K562 (cell line): Measurements from ENCODE around the gene ZNF43. TPM values are rescaled to one million over a fixed set of nuclear protein-coding genes. Genes with fewer than 3 reads are reported as not detected.

ENCODE experiments used
- ATAC-seq: fragments of 200-7000 bp; cut with Tn5 transposase; 3 replicates; pipeline ENCODE4 v1.9.1; 2020; ENCODE audit warnings: moderate library complexity
- BruUV-seq: library from RNA; stranded (reverse); fragments of 400-500 nt; replicated peaks from 2 replicates; lab custom pipeline; 2021; lab: Mats Ljungman, UMichigan
- CTCF ChIA-PET: fragments of 300-600 bp; formaldehyde crosslinking; extraction: SDS; loops from one replicate; lab custom pipeline; 2021; ENCODE audit warnings: low intra/inter-chr PET ratio; lab: Yijun Ruan, JAX
- POLR2A ChIA-PET: fragments of 300-600, 350-650 bp; sonication (Branson Sonifier 250); formaldehyde crosslinking; extraction: SDS; loops from one replicate; lab custom pipeline; 2021; ENCODE audit warnings: antibody characterized with exemption, inconsistent platforms; lab: Yijun Ruan, JAX
- DNase-seq, 4 experiments: peaks; one replicate each; pipeline versions ENCODE4 v3.0.0 to v3.0.0-alpha.2; 2011 to 2018; ENCODE audit warnings: low spot score in 3 of 4, mixed read lengths in 3 of 4; ENCODE audit errors: extremely low read depth in 1 of 4
- FAIRE-seq: peaks from 2 replicates; lab custom pipeline; 2011; peaks lifted over from hg19 to GRCh38; lab: Jason Lieb, UNC
- H2AFZ ChIP-seq: 2 replicates; pipeline ENCODE4 v1.6.0; 2011; ENCODE audit warnings: low read depth, low read length, control low read depth, inconsistent platforms
- H3K27ac ChIP-seq: fragments of 200-600 bp; 3 replicates; pipeline ENCODE4 v1.8.0; 2011; ENCODE audit warnings: low read depth, mild to moderate bottlenecking, control low read depth, inconsistent platforms, low read length, moderate library complexity, mixed read lengths; ENCODE audit errors: extremely low read depth
- H3K27me3 ChIP-seq, 2 experiments: fragments of 300-600 bp in 1 of 2; 2 replicates in 1 of 2; 3 replicates in 1 of 2; pipeline versions ENCODE4 v1.6.0 to v1.8.0; 2011; ENCODE audit warnings: inconsistent platforms in 2 of 2, low read length in 2 of 2, mild to moderate bottlenecking in 1 of 2, mixed read lengths in 1 of 2, moderate library complexity in 1 of 2; ENCODE audit not compliant: control insufficient read depth in 2 of 2, insufficient read depth in 2 of 2
- H3K36me3 ChIP-seq: fragments of 300-600 bp; 3 replicates; pipeline ENCODE4 v1.8.0; 2011; ENCODE audit warnings: mild to moderate bottlenecking, low read length, inconsistent platforms; ENCODE audit not compliant: control insufficient read depth, insufficient read depth
- H3K4me1 ChIP-seq, 2 experiments: fragments of 200-600 bp in 1 of 2; replicated peaks in 1 of 2; 2 replicates in 1 of 2; 3 replicates in 1 of 2; pipeline versions ENCODE4 v1.5.1 to v1.8.0; 2011; ENCODE audit warnings: inconsistent platforms in 2 of 2, low read length in 2 of 2, mild to moderate bottlenecking in 1 of 2, mixed read lengths in 1 of 2, moderate library complexity in 1 of 2; ENCODE audit not compliant: control insufficient read depth in 2 of 2, insufficient read depth in 2 of 2
- H3K4me2 ChIP-seq: 2 replicates; pipeline ENCODE4 v1.6.1; 2011; ENCODE audit warnings: low read length, control low read depth, inconsistent platforms, mixed read lengths; ENCODE audit not compliant: insufficient read depth
- H3K4me3 ChIP-seq: fragments of 200-600 bp; sonication (generic), shearing (Covaris generic); 2 replicates; pipeline ENCODE4 v1.5.1; 2016; ENCODE audit warnings: control low read depth, inconsistent platforms
- H3K79me2 ChIP-seq: fragments of 200-600 bp; 3 replicates; pipeline ENCODE4 v1.8.0; 2011; ENCODE audit warnings: low read length, inconsistent platforms; ENCODE audit not compliant: control insufficient read depth, insufficient read depth
- H3K9ac ChIP-seq, 2 experiments: 2 replicates each; pipeline versions ENCODE4 v1.6.0 to v1.6.1; 2011; ENCODE audit warnings: low read depth in 2 of 2, low read length in 2 of 2, control low read depth in 1 of 2, inconsistent platforms in 1 of 2, mild to moderate bottlenecking in 1 of 2, mixed read lengths in 1 of 2; ENCODE audit not compliant: insufficient read depth in 1 of 2
- H3K9me1 ChIP-seq: one replicate; pipeline ENCODE4 v1.6.0; 2011; ENCODE audit warnings: inconsistent platforms, mild to moderate bottlenecking, low read length, moderate library complexity; ENCODE audit not compliant: control insufficient read depth, insufficient read depth
- H3K9me3 ChIP-seq: replicated peaks from 2 replicates; pipeline ENCODE4 v1.5.1; 2011; ENCODE audit warnings: low read depth, low read length, inconsistent platforms; ENCODE audit not compliant: control insufficient read depth, insufficient read depth
- H4K20me1 ChIP-seq: replicated peaks from 2 replicates; pipeline ENCODE4 v1.6.1; 2011; ENCODE audit warnings: low read length, inconsistent platforms, mixed read lengths; ENCODE audit not compliant: control insufficient read depth, insufficient read depth
- ATF4 ChIP-seq: fragments of 450-650 bp; formaldehyde crosslinking; IDR thresholded peaks from 2 replicates; pipeline ENCODE4 v1.4.0; 2022; ENCODE audit warnings: mild to moderate bottlenecking, moderate library complexity
- MTA1 ChIP-seq: fragments of 450-650 bp; IDR thresholded peaks from 2 replicates; pipeline ENCODE4 v1.6.1; 2017; ENCODE audit warnings: borderline replicate concordance
- NONO ChIP-seq, 2 experiments: fragments of 200-400 bp in 1 of 2; fragments of 450-650 bp in 1 of 2; formaldehyde crosslinking in 1 of 2; IDR thresholded peaks; 2 replicates each; pipeline ENCODE4 v1.6.1; 2017; ENCODE audit warnings: low read depth in 2 of 2, mild to moderate bottlenecking in 2 of 2, moderate library complexity in 2 of 2, low read length in 1 of 2
- RNF2 ChIP-seq: sonication (generic); IDR thresholded peaks from 2 replicates; pipeline ENCODE4 v1.6.1; 2016
- RREB1 ChIP-seq: fragments of 250-450 bp; sonication (Bioruptor Pico); IDR thresholded peaks from 2 replicates; pipeline ENCODE4 v1.4.0; 2020
- SMAD2 ChIP-seq: fragments of 150-350 bp; IDR thresholded peaks from 2 replicates; pipeline ENCODE4 v1.6.1; 2014; ENCODE audit warnings: low read depth, mild to moderate bottlenecking, low read length
- SNRNP70 ChIP-seq: fragments of 200-400 bp; formaldehyde crosslinking; optimal IDR thresholded peaks from 2 replicates; pipeline ENCODE3; 2017; ENCODE audit warnings: low read depth, low read length
- SRF ChIP-seq, 2 experiments: fragments of 250-450, 450-650 bp in 1 of 2; sonication (Bioruptor Pico) in 1 of 2; sonication (generic) in 1 of 2; formaldehyde crosslinking; IDR thresholded peaks; 2 replicates each; pipeline versions ENCODE4 v1.5.0 to v1.5.1; 2020 to 2022; ENCODE audit warnings: mild to moderate bottlenecking in 1 of 2, missing genetic modification reagents in 1 of 2
- STAT5B ChIP-seq: fragments of 250-450 bp; sonication (Bioruptor Pico); IDR thresholded peaks from 2 replicates; pipeline ENCODE4 v1.8.0; 2021; ENCODE audit warnings: mild to moderate bottlenecking, inconsistent platforms
- U2AF2 ChIP-seq: fragments of 200-400 bp; formaldehyde crosslinking; optimal IDR thresholded peaks from 2 replicates; pipeline ENCODE3; 2017; ENCODE audit warnings: low read depth, mild to moderate bottlenecking, low read length
- WGBS: fragments of 100-300 bp; shearing (Covaris generic); methylation state at CpG from one replicate; pipeline ENCODE4 v1.1.6; 2016; ENCODE audit warnings: low coverage, mixed read lengths; ENCODE audit not compliant: insufficient coverage; ENCODE audit errors: missing lambda C conversion rate; 5-methylcytosine and 5-hydroxymethylcytosine counted together
- in situ Hi-C: fragments of 300-500 bp; cut with MboI; formaldehyde crosslinking; loops from 4 replicates; pipeline ENCODE4 v1.15.0; 2018; ENCODE audit warnings: inconsistent platforms, mixed read lengths
- intact Hi-C: fragments of 100-400 bp; cut with micrococcal nuclease; formaldehyde crosslinking; loops from 2 replicates; pipeline ENCODE4 v1.14.2; 2022
- polyA plus RNA-seq, 8 experiments: library from polyadenylated mRNA; depleted of rRNA in 4 of 8; stranded (reverse) in 5 of 8; unstranded in 3 of 8; fragments of >200 nt; fragmentation: Nextera tagmentation in 2 of 8; fragmentation: Illumina TruSeq in 1 of 8; extraction: Ambion mirVana in 2 of 8; extraction: Trizol in 1 of 8; gene quantifications; 2 replicates each; pipeline versions ENCODE4 v1.2.1 to v1.2.3, GENCODE V29; 2011 to 2014; ENCODE audit warnings: inconsistent platforms in 1 of 8, missing spikeins in 1 of 8
- total RNA-seq, 7 experiments: library from RNA; depleted of rRNA in 6 of 7; stranded (reverse); fragments of >200 nt in 6 of 7; fragmentation: Illumina TruSeq in 2 of 7; extraction: Trizol in 2 of 7; gene quantifications; 2 replicates each; pipeline versions ENCODE4 v1.2.1 to v1.2.3, GENCODE V29; 2011 to 2021; ENCODE audit warnings: low replicate concordance in 1 of 7
- TF ChIP-seq, protein P1 (sequence below), 2 experiments: fragments of 450-650 bp; IDR thresholded peaks; 2 replicates each; pipeline ENCODE4 v1.6.1; 2018; ENCODE audit warnings: mild to moderate bottlenecking in 2 of 2, low read depth in 1 of 2; ENCODE audit not compliant: partially characterized antibody in 2 of 2

The ZNF43 gene
- total and polyA plus RNA-seq, 9 of the 15 experiments (the other 6 are each of a cell fraction or from before 2014, with no cell fraction given) = 3.6 to 18.6 (median 9.2) TPM

DNA sequence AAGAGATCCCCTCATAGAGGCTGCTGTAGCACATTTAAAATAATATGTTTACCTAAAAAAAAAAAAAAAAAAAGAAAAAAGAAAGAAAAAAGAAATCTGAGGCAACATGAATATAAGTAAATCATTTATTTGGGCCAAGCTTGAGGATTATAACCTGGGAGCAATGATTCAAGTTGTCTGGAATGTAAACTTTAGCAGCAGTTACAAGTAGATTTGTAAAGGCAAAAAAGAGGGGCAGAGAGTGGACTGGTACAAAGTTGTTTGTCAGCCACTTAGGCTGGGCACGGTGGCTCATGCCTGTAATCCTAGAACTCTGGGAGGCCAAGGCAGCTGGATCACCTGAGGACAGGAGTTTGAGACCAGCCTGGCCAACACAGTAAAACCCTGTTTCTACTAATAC is 11.3 kb downstream of the ZNF43 start:
- H3K9ac ChIP-seq = no peak overlapping the region
- no peak overlapping the region for H3K4me2 ChIP-seq

More for the DNA sequence above, 11.3 kb downstream of the ZNF43 start:
- DNase-seq (no peak), FAIRE-seq (no peak), ATAC-seq (no peak)
- Histone ChIP-seq H2AFZ (no peak overlapping the region), H3K9me1 (no peaks in the 10 kb centered on the region), H3K27me3 (no peaks in the 10 kb centered on the region), H3K4me1 (no peaks in the 10 kb centered on the region; a peak in 1 of 5 replicates), H3K9me3 (peaks cover 3% of the 10 kb centered on the region; the same call in 1 of the 2 replicates), H3K36me3 (peaks cover 11% of the 10 kb centered on the region; the same call in 1 of the 3 replicates), H4K20me1 (no peaks in the 10 kb centered on the region), H3K4me3 (no peak overlapping the region), H3K79me2 (peaks cover 13% of the 10 kb centered on the region; the same call in 2 of the 3 replicates), H3K27ac (no peak overlapping the region)
- WGBS = 35% methylated on average over 1 of the region's 1 CpG
- TF ChIP-seq U2AF2 = no peak
- TF ChIP-seq SNRNP70 = no peak
- TF ChIP-seq NONO (IDR thresholded peaks at IDR 0.05; ENCODE audit: low read depth in 2 of 2, low read length in 1 of 2) = no peak
- TF ChIP-seq, protein P1, sequence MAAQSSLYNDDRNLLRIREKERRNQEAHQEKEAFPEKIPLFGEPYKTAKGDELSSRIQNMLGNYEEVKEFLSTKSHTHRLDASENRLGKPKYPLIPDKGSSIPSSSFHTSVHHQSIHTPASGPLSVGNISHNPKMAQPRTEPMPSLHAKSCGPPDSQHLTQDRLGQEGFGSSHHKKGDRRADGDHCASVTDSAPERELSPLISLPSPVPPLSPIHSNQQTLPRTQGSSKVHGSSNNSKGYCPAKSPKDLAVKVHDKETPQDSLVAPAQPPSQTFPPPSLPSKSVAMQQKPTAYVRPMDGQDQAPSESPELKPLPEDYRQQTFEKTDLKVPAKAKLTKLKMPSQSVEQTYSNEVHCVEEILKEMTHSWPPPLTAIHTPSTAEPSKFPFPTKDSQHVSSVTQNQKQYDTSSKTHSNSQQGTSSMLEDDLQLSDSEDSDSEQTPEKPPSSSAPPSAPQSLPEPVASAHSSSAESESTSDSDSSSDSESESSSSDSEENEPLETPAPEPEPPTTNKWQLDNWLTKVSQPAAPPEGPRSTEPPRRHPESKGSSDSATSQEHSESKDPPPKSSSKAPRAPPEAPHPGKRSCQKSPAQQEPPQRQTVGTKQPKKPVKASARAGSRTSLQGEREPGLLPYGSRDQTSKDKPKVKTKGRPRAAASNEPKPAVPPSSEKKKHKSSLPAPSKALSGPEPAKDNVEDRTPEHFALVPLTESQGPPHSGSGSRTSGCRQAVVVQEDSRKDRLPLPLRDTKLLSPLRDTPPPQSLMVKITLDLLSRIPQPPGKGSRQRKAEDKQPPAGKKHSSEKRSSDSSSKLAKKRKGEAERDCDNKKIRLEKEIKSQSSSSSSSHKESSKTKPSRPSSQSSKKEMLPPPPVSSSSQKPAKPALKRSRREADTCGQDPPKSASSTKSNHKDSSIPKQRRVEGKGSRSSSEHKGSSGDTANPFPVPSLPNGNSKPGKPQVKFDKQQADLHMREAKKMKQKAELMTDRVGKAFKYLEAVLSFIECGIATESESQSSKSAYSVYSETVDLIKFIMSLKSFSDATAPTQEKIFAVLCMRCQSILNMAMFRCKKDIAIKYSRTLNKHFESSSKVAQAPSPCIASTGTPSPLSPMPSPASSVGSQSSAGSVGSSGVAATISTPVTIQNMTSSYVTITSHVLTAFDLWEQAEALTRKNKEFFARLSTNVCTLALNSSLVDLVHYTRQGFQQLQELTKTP (IDR thresholded peaks at IDR 0.05; ENCODE audit: low read depth in 1 of 2, partially characterized antibody in 2 of 2) = no peak
- no peak for TF ChIP-seq ATF4 (CRISPR knock-in tag)
- TF ChIP-seq SRF (CRISPR knock-in tag; IDR thresholded peaks at IDR 0.05) = no peak
- no peak for TF ChIP-seq STAT5B (CRISPR knock-in tag)
- TF ChIP-seq RNF2 = no peak
- no peak for TF ChIP-seq RREB1 (CRISPR knock-in tag)
- TF ChIP-seq SMAD2 = no peak
- no peak for TF ChIP-seq MTA1
- intact Hi-C loops = no loop called here
- in situ Hi-C loops = no loop called here
- POLR2A ChIA-PET = no interaction called here
- BruUV-seq = no TSS peak
- CTCF ChIA-PET = no interaction called here
